GM23338 (cell line): ENCODE results near the gene HOXD4.

Experiments used
- CREB1 ChIP-seq: fragments of 250-450 bp; sonication (Bioruptor Pico); IDR thresholded peaks from 2 replicates; pipeline ENCODE4 v1.5.0; 2020; ENCODE audit warnings: low read depth, mild to moderate bottlenecking, moderate library complexity
- CTCF ChIP-seq, 2 experiments: fragments of 200-600 bp in 1 of 2; sonication (generic) in 1 of 2; conservative IDR thresholded peaks; 2 replicates each; pipeline versions ENCODE4 v1.5.1 to v1.6.1; 2016 to 2017; ENCODE audit warnings: antibody characterized with exemption in 2 of 2, low read depth in 2 of 2, mild to moderate bottlenecking in 2 of 2, moderate library complexity in 1 of 2
- ETS1 ChIP-seq: IDR thresholded peaks from 2 replicates; pipeline ENCODE4 v1.6.1; 2016; ENCODE audit warnings: antibody characterized with exemption
- EZH2 ChIP-seq: fragments of 200-600 bp; sonication (generic); IDR thresholded peaks from one replicate; pipeline ENCODE4 v1.8.0; 2017; ENCODE audit warnings: antibody characterized with exemption, mild to moderate bottlenecking, low read depth; ENCODE audit not compliant: unreplicated experiment
- EZH2phosphoT487 ChIP-seq: fragments of 200-600 bp; sonication (generic); IDR thresholded peaks from one replicate; pipeline ENCODE4 v1.8.1; 2018; ENCODE audit warnings: antibody characterized with exemption; ENCODE audit not compliant: unreplicated experiment
- JUNB ChIP-seq: IDR thresholded peaks from one replicate; pipeline ENCODE4 v1.6.1; 2016; ENCODE audit warnings: antibody characterized with exemption; ENCODE audit not compliant: unreplicated experiment
- NANOG ChIP-seq: IDR thresholded peaks from 2 replicates; pipeline ENCODE4 v1.6.1; 2016; ENCODE audit warnings: antibody characterized with exemption, borderline replicate concordance
- POLR2AphosphoS5 ChIP-seq: IDR thresholded peaks from 2 replicates; pipeline ENCODE4 v1.6.1; 2016; ENCODE audit warnings: antibody characterized with exemption, low read depth
- REST ChIP-seq: IDR thresholded peaks from one replicate; pipeline ENCODE4 v1.6.1; 2018; ENCODE audit warnings: antibody characterized with exemption; ENCODE audit not compliant: unreplicated experiment
- STAT1 ChIP-seq: IDR thresholded peaks from one replicate; pipeline ENCODE4 v1.6.1; 2016; ENCODE audit warnings: antibody characterized with exemption; ENCODE audit not compliant: unreplicated experiment
- ZNF114 ChIP-seq: fragments of 250-450 bp; sonication (Bioruptor Pico); IDR thresholded peaks from 2 replicates; pipeline ENCODE4 v1.5.0; 2020; ENCODE audit warnings: mild to moderate bottlenecking, moderate library complexity
- ZNF331 ChIP-seq: fragments of 250-450 bp; sonication (Bioruptor Pico); IDR thresholded peaks from 2 replicates; pipeline ENCODE4 v1.5.0; 2020; ENCODE audit warnings: low read depth, mild to moderate bottlenecking, moderate library complexity

GRCh38 chr2:176138526-176138922 lies 12.8 kb upstream of the HOXD4 start:
- no peak for TF ChIP-seq CTCF (conservative IDR thresholded peaks at IDR 0.05; ENCODE audit: low read depth in 2 of 2)
- TF ChIP-seq POLR2AphosphoS5: no peak
- TF ChIP-seq EZH2: no peak
- TF ChIP-seq JUNB: no peak
- no peak for TF ChIP-seq NANOG
- no peak for TF ChIP-seq REST
- TF ChIP-seq EZH2phosphoT487: no peak
- TF ChIP-seq ETS1: no peak
- TF ChIP-seq CREB1: no peak
- TF ChIP-seq STAT1: no peak
- TF ChIP-seq ZNF114 (CRISPR knock-in tag): no peak
- no peak for TF ChIP-seq ZNF331 (CRISPR knock-in tag)
